Activated CD4-positive, alpha-beta T cell treated with anti-CD3 and anti-CD28 coated beads for 1 hour (primary cell): ENCODE data around the gene INPP5A.
"Not testable (repeated sequence)": the region's sequence is repeated elsewhere in the genome, so short reads cannot be mapped to it uniquely, and the experiment has no call there.

ENCODE experiments used
- DNase-seq: peaks from one replicate; pipeline ENCODE4 v3.0.0-alpha.2; 2020

Gene INPP5A

GRCh38 chr10:132665946-132666704 is 128.5 kb downstream of the INPP5A start:
- DNase-seq = no peak

- DNase-seq = no peak
Observed at GRCh38 chr10:132666705-132667341, 129.2 kb downstream of the INPP5A start.

GRCh38 chr10:132667342-132668047 is 129.9 kb downstream of the INPP5A start:
- DNase-seq = no peak

- DNase-seq = no peak
Observed at GRCh38 chr10:132668048-132668394, 130.4 kb downstream of the INPP5A start.

- no peak for DNase-seq
Observed at GRCh38 chr10:132669208-132669861, 131.7 kb downstream of the INPP5A start.

- no peak for DNase-seq
Observed at GRCh38 chr10:132670546-132671227, 133.1 kb downstream of the INPP5A start.

GRCh38 chr10:132671228-132672154 is 133.9 kb downstream of the INPP5A start:
- DNase-seq = no peak

GRCh38 chr10:132673746-132674145 is 136.2 kb downstream of the INPP5A start:
- not testable (repeated sequence) for DNase-seq

GRCh38 chr10:132674311-132674710 is 136.7 kb downstream of the INPP5A start:
- no peak for DNase-seq

- no peak for DNase-seq
Observed at GRCh38 chr10:132675031-132675740, 137.6 kb downstream of the INPP5A start.

GRCh38 chr10:132676193-132676891 is 138.8 kb downstream of the INPP5A start:
- no peak for DNase-seq

- no peak for DNase-seq
Observed at GRCh38 chr10:132677096-132677472, 139.5 kb downstream of the INPP5A start.

GRCh38 chr10:132677473-132678227 is 140.1 kb downstream of the INPP5A start:
- no peak for DNase-seq

- DNase-seq = no peak
Observed at GRCh38 chr10:132678436-132679216, 141.0 kb downstream of the INPP5A start.

- DNase-seq = no peak
Observed at GRCh38 chr10:132679217-132679595, 141.6 kb downstream of the INPP5A start.

GRCh38 chr10:132679640-132680039 is 142.1 kb downstream of the INPP5A start:
- DNase-seq = no peak

GRCh38 chr10:132680741-132681140 is 143.2 kb downstream of the INPP5A start:
- not testable (repeated sequence) for DNase-seq

- no peak for DNase-seq
Observed at GRCh38 chr10:132681858-132682755, 144.5 kb downstream of the INPP5A start.
